Measurements from ENCODE around the gene PDE5A.

The PDE5A gene

DNA sequence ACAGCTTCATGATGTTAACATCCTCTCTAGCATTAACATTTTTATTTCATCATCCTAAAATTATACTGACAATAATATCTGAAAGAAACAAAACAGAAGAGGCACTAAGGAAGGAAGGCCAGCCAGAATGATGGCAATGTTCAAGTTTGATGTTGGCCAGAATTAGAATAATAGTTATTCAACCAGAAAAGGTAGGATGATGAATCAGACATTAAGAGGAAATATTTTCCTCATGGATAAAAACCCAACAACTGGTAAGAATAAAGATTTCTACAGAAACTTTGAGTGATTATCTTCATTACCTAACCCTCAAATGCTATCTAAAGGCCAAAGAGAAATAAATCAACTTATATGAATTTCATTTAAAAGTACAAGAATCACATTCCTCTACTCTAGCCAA, 105.2 kb downstream of the PDE5A start:
- DNase-seq: no peak

DNA sequence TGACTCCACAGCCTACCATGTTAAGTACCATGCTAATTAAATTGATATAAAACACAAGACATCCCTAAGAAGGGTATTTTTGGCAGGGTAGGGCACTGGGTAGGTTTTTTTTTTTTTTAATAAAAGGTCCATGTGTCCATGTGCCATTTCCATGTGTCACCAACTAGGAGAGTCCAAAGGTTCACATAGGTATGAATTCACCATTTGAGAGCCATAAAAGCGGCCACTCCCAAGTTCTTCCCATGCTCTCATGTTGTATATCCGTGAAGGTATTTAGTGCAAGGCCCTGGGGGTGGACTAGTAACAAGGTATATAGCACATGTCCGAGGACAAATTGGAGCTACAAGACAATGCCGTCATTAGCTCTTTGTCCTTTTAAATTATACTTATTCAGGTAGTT, 107.3 kb downstream of the PDE5A start:
- no peak for DNase-seq

DNA sequence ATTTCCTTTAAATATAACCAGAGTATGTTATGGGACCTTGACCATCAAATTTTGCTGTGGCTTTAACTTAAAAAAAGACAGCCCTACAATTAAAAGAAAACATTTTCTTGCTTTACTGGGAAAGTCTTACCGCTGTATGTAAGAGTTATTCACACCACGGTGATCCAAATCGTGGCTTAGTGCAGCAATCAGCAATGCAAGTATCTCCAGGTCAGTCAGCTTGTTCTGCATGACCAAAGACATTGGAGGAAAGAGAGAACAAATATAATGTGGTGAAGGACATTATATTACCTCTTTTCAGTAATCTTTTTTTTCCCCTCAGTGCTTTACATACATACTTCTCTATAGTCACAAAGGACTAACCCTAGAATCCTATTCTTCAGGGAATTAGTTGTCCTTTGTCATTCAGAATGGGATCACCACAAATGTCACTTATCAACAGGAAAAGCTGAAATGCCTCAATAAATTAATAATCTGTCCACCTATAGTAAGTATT, 109.6 kb downstream of the PDE5A start:
- DNase-seq: no peak

DNA sequence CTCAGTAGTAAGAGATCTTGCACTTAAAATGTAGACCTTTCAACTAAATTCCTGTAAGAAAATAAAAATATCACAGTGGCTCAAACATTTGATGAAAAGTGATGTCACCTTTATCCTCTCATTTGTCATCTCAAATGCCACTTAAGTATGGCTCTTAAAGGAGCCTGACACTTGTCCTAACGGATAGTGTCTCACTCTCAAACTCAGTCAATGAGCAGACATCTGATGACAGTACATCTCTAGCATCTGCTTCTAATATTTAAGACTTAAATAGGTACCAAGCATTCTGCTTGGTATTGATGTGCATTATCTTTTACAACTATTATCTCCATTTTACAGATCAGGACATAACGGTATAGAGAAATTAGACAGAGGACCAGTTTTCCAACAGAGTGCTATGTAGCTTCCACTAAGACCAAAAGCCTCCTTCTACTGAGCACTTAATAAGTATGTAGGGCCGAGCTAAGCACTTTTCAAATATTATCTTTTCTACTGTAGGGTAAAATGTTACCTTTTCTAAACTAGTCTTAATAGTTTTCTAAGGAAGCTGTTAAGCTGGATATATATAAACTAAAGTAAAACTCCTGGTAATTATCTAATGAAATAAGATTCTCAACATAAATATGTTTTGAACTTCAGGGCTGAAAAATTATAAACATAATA, 110.2 kb downstream of the PDE5A start:
- DNase-seq: no peak

DNA sequence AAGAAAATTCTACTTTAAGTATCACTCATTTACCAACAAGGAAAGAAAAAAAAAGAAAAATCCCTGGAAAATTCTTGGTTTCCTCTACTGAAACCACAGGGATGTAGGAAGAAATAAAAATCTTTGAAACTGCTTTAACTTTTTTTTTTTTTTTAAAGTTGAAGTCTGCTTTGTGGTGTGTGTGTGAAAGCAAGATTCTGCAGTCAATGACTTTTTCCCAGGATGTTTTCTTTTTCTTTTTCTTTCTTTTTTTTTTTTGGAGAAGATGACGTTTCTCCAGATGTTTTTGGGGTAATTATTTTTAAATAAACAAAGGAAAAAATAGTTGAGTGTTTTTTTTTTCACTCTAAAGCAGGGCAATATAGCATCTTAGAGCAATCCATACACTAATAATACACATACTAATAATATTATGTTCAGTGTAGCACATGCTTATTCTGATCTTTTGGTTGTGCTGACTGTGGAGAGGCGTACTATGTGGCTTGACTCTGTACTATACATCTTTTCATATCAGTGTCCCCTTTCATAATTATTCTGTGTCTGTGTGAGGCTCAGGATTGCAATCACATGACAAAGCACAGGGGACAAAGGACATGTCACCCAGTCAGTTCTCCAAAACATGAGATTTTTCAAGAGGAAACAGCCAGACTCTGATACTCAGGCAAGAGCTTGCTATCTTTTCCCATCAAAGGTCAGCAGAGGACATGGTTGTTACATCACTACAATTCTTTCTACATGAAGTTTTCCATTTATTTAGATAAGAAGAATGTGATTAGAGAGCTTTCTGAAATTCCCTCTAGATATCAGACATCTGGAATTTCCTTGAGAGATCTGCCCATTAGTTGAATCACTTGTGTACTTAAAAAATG, 111.0 kb downstream of the PDE5A start:
- DNase-seq: no peak

DNA sequence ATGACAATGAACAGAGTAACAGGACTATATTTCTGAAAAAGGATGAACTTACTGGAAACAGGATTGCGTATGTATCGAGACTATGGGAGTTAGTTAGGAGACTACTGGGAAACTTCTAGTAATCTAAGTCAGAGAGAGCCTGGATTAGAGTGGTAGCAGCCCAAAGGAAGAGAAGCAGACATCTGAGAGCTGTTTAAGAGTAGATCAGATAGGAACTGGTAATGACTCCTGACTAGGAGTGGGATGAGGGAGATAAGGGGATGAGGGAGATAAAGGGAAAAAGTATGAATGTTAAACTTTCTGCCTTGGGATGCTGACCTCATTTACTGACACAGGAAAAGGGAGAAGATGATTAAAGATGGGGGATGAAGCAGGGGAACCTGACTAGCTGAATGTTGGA, 116.2 kb downstream of the PDE5A start:
- no peak for DNase-seq

DNA sequence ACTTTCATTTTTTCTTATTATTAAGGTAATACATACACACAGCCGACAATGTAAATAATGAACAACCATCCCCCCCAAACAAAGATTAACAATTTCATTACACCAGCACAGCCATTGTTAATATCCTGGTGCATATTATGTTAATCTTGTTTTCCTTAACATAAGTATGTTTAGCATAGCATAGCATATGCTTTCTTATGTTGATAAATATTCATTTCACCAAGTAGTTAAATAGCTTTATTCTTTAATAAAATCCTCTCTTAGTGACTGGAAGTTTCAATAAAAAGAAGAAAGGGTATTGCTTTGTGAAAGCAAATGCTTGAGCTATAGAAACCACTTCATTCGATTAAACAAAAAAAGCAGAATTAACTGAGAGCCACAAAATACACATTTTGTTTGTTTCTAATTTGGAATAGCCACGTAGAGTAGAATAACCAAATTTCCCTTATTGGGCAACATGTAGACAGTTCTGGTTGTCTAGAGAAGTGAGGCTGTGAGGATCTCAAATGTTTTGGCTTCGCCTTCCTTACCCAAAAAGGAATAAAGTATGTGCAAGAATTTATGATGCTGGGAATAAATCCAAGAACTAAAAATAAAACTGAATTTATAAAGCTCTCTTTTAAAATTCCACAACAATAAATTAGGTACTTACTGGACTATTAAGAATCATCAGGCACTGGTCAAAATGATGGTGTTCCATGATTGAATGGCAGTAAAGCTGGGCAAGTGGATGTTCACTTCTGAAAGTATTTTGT, 118.0 kb downstream of the PDE5A start:
- no peak for DNase-seq

DNA sequence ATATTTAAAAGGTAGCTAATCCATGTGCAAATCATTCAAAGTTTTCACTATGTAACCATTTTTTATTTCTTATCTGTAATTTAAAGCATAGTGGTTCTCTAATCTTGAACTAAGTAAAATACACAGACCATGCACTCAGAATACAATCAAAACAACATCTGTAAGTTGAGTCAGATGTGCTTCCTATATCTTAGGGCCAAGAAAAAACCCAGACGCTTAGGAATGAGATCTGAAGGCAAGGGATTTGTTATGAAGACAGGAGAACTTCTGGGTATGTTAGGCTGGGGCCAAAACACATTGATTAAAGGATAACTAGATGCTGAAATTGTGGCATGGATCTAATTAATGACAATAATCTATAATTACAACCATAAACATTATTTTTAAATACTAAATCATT, 120.3 kb downstream of the PDE5A start:
- no peak for DNase-seq

DNA sequence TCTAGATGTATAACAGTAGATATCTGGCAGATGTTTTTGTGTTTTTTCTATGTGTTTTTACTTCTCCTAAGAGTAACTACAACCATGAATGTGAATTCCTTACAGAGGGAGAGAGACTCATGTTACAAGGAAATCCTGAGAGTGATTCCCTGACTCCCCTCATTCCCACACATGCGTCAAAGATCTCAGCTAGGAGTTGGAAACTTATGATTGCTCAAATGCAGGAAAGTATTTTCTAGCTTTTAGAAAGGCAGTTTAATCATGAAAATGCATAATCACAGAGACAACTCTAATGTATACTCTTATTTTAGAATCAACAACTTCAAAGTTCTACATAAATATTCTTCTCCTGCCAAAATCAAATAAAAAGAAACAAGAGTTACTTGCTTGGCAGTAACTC, 121.8 kb downstream of the PDE5A start:
- DNase-seq: no peak

DNA sequence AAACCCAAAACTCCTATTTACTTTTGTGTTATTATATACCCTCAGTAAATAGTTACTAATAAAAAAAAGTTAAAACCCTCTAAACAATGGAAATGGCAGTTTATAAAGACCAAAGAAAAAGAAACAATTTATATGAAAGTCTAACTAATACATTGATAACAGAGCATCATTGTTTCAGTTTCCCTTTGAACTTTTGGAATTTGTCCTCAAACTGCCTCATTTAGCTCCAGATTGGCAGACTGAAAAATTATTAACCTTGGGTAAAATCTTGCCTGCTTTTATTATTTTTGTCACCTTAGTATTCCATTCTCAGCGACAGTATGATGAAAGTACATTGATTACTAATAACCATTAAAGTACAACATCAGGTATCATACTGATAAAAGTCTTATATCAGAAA, 124.0 kb downstream of the PDE5A start:
- no peak for DNase-seq

DNA sequence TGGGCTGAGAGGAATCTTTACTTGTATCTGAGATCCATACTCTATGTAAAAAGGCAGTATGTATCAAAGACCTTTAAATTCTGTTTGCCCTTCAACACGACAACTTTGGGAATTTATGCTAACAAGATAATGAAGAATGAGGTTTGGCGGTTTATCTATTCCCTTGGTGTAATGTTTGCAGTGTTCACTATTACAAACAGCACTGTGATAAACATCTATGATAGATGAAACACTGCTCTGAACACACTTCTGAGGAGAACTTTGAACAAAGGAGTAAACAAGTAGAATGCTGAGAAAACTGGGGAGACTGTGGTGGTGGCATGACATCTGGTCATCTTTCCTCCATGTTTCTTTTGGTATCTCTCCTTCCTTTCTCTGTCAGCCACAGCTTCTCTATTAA, 126.9 kb downstream of the PDE5A start:
- DNase-seq: no peak

DNA sequence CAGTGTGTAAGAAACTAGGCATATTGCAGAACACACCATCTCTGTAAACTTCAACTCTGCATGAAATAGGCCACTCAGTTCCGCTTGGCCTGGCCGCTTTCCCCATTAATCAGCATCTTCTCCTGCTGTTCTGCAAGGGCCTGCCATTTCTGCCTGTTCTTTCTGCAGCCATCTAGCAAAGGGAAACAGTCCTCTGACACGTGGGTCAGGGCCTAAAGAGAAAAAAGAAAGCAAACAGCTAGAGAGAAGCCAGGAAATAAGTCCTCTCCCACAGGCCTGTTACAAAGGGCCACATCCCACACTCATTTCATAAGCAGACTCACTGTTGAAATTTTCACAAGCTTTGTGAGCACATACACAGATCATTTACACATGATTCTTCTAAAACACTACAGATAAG, 130.1 kb downstream of the PDE5A start:
- DNase-seq: peak in 36 of 51 donors; percentile 0 to 61 (median 12)

DNA sequence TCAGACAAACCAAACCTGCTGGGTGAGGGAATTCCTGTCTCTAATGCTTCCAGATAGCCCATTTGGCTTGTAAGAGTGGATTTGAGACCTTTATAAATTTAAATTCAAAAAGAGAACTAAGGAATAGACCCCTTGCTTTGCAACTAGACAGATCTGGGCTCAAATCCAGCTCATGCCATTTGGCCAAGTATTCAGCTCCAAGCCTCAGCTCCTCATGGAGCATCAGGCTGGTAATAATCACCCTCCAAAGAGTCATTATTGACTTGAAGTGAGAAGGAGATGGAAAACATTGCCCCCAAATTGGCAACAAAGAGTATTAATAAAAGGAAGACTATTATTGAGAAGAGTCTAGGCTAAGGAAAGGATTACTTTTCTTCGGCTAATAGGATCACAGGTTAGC, 134.7 kb downstream of the PDE5A start:
- peak in 2 of 51 donors; percentile 1 to 4 for DNase-seq

DNA sequence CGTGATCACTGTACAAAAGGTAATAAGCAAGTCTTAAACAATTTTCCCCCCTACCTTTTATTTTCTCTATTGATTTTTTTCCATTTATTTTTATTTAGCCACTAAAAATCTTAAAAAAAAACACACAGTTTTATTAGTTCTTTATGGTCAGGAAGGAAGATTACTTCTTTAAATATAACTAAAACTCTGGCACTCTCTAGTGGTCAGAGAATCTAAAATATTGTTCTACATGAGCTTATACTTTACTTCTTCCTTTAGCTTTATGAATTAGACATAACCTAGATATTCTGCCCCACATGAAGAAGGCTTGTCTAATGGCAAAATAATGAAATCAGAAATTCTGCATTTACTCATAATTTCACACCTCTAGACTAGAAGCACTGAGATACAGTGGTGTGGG, 135.2 kb downstream of the PDE5A start:
- DNase-seq: no peak

DNA sequence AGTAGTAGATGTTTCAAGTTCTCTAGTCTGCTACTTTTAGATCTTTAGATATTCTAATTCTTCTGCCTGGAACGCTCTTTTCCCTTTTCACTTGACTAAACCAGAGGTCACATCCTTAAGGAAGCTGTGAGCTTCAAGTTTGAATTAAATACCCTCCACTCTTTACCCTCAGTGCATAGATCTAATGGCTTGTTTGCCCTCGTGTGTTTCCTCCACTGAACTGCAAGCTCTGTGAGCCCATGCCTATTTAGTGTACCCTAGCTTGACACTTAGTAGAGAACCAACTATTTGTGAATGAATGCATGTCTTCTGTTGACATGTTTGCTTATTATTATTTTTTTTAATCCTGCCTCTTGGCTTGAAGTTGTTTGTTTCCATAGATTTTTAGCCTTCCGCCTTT, 138.3 kb downstream of the PDE5A start:
- DNase-seq: no peak

DNA sequence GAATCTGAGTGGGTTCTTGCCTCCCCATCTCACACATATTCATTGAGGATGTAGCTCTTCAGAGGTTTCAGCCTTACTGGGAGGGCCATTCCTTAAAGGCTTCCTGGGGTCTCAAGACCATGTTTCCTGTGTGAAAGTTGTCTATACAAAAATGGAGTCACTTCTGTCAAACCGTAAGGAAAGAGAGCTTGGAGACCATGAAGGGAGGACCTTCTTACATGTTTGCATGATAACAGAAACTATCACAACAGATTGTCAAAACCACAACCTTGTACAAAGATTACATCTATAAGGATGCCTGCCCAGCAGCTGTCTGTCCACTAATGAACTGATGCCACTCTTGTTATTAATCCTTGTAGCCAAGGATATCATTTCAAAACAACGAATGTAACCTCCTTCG, 139.3 kb downstream of the PDE5A start:
- DNase-seq: no peak

DNA sequence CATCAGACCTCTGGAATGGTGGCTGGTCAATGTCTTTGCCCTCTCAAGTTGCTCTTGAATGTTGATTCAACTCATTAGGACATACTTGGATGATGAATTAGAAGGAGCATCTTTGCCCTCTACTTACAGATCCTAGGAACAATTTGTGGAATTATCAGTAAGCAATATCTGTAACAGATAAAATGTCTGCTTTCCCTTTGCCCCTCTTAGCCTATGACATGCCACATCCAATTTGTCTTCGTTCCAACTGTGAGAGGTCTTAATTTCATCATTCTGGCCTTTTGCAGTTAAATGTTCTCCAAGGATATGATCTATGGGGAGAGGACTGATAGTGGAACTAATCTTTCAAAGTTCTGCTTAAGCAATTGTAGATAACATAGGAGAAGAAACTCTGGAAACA, 148.3 kb downstream of the PDE5A start:
- DNase-seq: no peak

DNA sequence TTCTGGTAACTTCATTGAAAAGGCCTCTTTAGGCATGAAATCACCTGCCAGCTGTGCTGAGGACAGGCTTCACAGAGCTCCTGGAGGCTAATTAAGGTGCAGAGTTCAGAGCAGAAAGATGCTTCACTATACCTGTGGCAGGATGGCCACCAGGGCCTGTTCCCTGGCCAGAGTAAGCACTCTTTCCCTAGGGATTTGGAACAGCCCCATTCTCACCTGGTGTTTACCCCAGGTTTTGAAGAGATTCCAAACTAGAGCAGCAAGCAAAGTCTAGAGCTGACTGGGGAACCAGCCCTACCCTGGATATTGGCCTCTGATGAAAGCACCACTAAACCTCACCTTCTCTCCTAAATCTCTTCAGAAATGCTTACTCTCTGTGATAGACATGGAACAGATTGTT, 148.8 kb downstream of the PDE5A start:
- DNase-seq: no peak

DNA sequence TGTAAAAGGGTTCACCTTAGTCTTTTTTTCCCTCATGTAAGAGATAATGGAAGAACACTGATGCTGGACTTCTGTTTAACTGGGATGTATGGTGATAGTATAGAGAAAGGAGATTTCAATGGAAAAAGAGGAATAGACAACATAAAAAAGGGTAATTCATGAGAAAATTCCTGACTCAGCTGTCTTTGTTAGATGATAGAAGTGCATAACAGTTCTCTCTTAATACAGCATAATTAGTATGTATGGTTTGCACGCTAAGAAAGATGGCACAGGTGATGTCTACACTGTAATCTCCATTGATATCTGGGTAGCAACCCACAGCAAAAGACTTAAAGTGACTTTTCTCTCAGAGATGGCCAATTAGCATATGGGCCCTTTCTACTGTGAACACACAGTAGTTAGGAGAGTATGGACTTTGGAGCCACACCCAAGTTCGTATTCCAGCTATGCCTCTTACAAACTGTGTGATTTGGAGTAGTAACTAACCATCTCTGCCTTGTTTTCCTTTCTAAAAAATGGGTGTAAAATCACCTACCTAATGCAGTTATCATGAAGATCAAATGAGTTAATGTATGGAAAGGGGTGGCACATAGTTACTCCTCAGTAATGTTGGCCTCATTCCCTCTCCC, 149.3 kb downstream of the PDE5A start:
- no peak for DNase-seq

DNA sequence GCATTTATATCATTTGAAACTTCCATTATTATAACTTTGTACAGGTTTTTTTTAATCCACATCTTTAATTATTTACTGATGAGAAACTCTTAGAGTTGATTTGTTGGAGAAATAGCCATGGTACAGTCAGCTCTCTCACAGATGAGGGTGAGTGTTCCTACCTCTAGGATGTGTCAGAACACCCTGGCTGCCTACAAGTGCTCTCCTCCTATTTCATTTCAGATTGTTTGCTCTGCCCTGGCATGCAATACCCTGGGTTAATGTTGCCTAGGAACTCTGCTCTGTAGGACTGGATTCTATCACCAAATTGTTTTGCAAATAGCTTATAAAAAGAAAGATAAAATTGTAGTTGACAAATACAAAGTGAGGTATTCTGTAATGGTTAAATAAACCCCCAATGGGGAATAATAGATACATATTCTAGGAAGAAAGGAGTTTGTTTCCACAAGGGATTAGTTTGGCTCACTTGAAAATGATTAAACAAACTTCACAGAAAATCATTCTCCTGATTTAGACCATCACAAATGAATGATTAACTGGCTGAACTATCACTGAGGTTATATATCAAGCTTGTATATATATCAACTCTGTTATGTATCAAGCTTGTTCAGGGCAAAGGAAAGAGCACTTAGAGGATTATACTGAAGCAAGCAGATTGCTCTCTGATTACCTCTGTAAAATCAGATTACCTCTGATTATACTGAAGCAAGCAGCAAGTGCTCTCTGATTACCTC, 150.0 kb downstream of the PDE5A start:
- no peak for DNase-seq

DNA sequence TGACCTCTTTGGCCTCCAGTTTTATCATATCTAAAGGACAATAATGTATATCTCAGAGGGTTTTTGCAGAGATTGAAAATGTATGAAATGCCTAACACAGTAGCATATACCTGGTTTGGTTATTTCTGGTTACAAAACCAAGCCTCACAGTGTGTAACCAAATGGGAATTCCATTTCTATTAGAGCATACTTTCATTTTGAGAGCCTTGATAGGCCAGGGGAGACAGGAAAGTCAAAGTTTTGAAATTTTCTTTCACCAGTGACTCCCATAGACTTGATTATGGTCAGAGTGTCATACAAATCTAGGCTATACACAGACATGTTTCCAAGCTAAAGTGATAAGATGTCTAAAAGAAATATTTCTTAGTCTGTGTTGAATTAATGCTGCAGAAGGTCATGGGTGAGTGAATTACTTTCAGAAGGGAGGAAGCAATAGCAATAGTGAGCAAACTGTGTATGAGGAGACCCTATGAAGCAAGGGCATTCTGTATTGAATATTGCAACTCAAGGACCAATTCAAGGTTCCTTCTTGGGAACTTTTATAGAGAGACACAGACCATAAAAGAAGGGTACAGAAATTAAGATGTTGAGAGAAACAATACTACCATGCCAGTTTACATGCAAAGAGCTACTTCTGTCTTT, 151.1 kb downstream of the PDE5A start:
- DNase-seq: no peak

Measured in hypothalamus (tissue), 51 donors.